IMR-90 (cell line): Measurements from ENCODE around the gene CRISPLD2. TPM values are rescaled to one million over a fixed set of nuclear protein-coding genes. Genes with fewer than 3 reads are reported as not detected.

Experiments used
- ATAC-seq: fragments of 200-7000 bp; cut with Tn5 transposase; 2 replicates; pipeline ENCODE4 v1.9.1; 2020; ENCODE audit warnings: low read depth, mild to moderate bottlenecking, moderate library complexity
- BruUV-seq: library from RNA; stranded (reverse); fragments of 400-500 nt; replicated peaks from 2 replicates; lab custom pipeline; 2021; lab: Mats Ljungman, UMichigan
- CTCF ChIA-PET: fragments of 300-600 bp; formaldehyde crosslinking; extraction: SDS; loops from one replicate; lab custom pipeline; 2021; ENCODE audit warnings: antibody characterized with exemption; lab: Yijun Ruan, JAX
- POLR2A ChIA-PET: fragments of 300-600 bp; sonication (Branson Sonifier 250); formaldehyde crosslinking; loops from one replicate; lab custom pipeline; 2022; ENCODE audit warnings: antibody characterized with exemption; ENCODE audit not compliant: unreplicated experiment; lab: Charles Lee
- DNase-seq: peaks from one replicate; pipeline ENCODE4 v3.0.0; 2013
- H2AFZ ChIP-seq: replicated peaks from 2 replicates; pipeline ENCODE3; 2013; ENCODE audit warnings: low read length, mild to moderate bottlenecking; ENCODE audit not compliant: poor library complexity
- H2AK5ac ChIP-seq: 2 replicates; pipeline ENCODE4 v1.6.1; 2013; ENCODE audit warnings: low read depth, low read length, inconsistent platforms
- H2AK9ac ChIP-seq: replicated peaks from 2 replicates; pipeline ENCODE3; 2013; ENCODE audit warnings: mild to moderate bottlenecking, low read depth, low read length, moderate library complexity; ENCODE audit not compliant: poor library complexity
- H2BK120ac ChIP-seq: 2 replicates; pipeline ENCODE4 v1.6.1; 2013; ENCODE audit warnings: low read depth, low read length, inconsistent platforms
- H2BK15ac ChIP-seq: 3 replicates; pipeline ENCODE4 v1.6.1; 2013; ENCODE audit warnings: low read depth, low read length, inconsistent platforms
- H2BK20ac ChIP-seq: 2 replicates; pipeline ENCODE4 v1.6.1; 2013; ENCODE audit warnings: low read depth, mild to moderate bottlenecking, inconsistent platforms, low read length, moderate library complexity
- H2BK5ac ChIP-seq: 2 replicates; pipeline ENCODE4 v1.6.1; 2013; ENCODE audit warnings: mild to moderate bottlenecking, low read depth, low read length, inconsistent platforms; ENCODE audit not compliant: poor library complexity, severe bottlenecking
- H3K14ac ChIP-seq: replicated peaks from 2 replicates; pipeline ENCODE4 v1.6.1; 2013; ENCODE audit warnings: low read depth, low read length, inconsistent platforms
- H3K18ac ChIP-seq: 2 replicates; pipeline ENCODE4 v1.6.1; 2013; ENCODE audit warnings: low read depth, low read length, control low read depth
- H3K23ac ChIP-seq: 2 replicates; pipeline ENCODE4 v1.6.1; 2013; ENCODE audit warnings: low read depth, low read length, inconsistent platforms
- H3K27ac ChIP-seq: 2 replicates; pipeline ENCODE4 v1.5.1; 2013; ENCODE audit warnings: mild to moderate bottlenecking, control low read depth, low read length; ENCODE audit not compliant: insufficient read depth
- H3K27me3 ChIP-seq: 2 replicates; pipeline ENCODE4 v1.6.1; 2013; ENCODE audit warnings: low read length; ENCODE audit not compliant: control insufficient read depth, insufficient read depth
- H3K36me3 ChIP-seq: 2 replicates; pipeline ENCODE4 v1.6.1; 2013; ENCODE audit warnings: low read length, mixed read lengths; ENCODE audit not compliant: control insufficient read depth, insufficient read depth
- H3K4ac ChIP-seq: 2 replicates; pipeline ENCODE4 v1.6.1; 2013; ENCODE audit warnings: low read depth, low read length, inconsistent platforms
- H3K4me1 ChIP-seq: 2 replicates; pipeline ENCODE4 v1.6.1; 2013; ENCODE audit warnings: low read length, mixed read lengths; ENCODE audit not compliant: control insufficient read depth, insufficient read depth
- H3K4me2 ChIP-seq: 2 replicates; pipeline ENCODE4 v1.6.1; 2013; ENCODE audit warnings: low read depth, mild to moderate bottlenecking, control low read depth, low read length, moderate library complexity
- H3K4me3 ChIP-seq: 2 replicates; pipeline ENCODE4 v1.5.1; 2013; ENCODE audit warnings: low read depth, mild to moderate bottlenecking, control low read depth, low read length, moderate library complexity; ENCODE audit not compliant: insufficient read depth
- H3K56ac ChIP-seq: 2 replicates; pipeline ENCODE4 v1.6.1; 2013; ENCODE audit warnings: low read length, inconsistent platforms; ENCODE audit not compliant: insufficient read depth; ENCODE audit errors: extremely low read depth
- H3K79me1 ChIP-seq, 2 experiments: 2 replicates each; pipeline ENCODE4 v1.6.1; 2013; ENCODE audit warnings: low read length in 2 of 2, inconsistent platforms in 1 of 2, low read depth in 1 of 2
- H3K9ac ChIP-seq: 2 replicates; pipeline ENCODE4 v1.6.1; 2013; ENCODE audit warnings: low read depth, low read length, control low read depth
- H3K9me1 ChIP-seq: 2 replicates; pipeline ENCODE4 v1.6.1; 2013; ENCODE audit warnings: low read length, inconsistent platforms; ENCODE audit not compliant: insufficient read depth
- H3K9me3 ChIP-seq: 2 replicates; pipeline ENCODE4 v1.6.1; 2013; ENCODE audit warnings: low read length; ENCODE audit not compliant: control insufficient read depth, insufficient read depth
- H4K20me1 ChIP-seq: 2 replicates; pipeline ENCODE4 v1.6.1; 2013; ENCODE audit warnings: low read length, inconsistent platforms; ENCODE audit not compliant: insufficient read depth
- H4K5ac ChIP-seq: 2 replicates; pipeline ENCODE4 v1.6.1; 2013; ENCODE audit warnings: mild to moderate bottlenecking, low read depth, low read length, control low read depth
- H4K8ac ChIP-seq, 2 experiments: 2 replicates each; pipeline ENCODE4 v1.6.1; 2013; ENCODE audit warnings: low read depth in 2 of 2, low read length in 2 of 2, control low read depth in 1 of 2, inconsistent platforms in 1 of 2
- H4K91ac ChIP-seq: 2 replicates; pipeline ENCODE4 v1.6.1; 2013; ENCODE audit warnings: low read depth, low read length, inconsistent platforms; ENCODE audit not compliant: insufficient read depth
- CEBPB ChIP-seq: IDR thresholded peaks from 2 replicates; pipeline ENCODE4 v1.6.1; 2012; ENCODE audit warnings: low read depth, low read length, improper control_type of control experiment
- RCOR1 ChIP-seq: IDR thresholded peaks from 2 replicates; pipeline ENCODE4 v1.6.1; 2012; ENCODE audit warnings: mild to moderate bottlenecking, low read length, improper control_type of control experiment; ENCODE audit not compliant: insufficient replicate concordance
- WGBS, 2 experiments: methylation state at CpG; one replicate each; pipeline versions ENCODE4 v1.1.5 to v1.1.7; 2013; ENCODE audit warnings: missing lambda C conversion rate in 2 of 2; ENCODE audit not compliant: insufficient read length in 1 of 2; ENCODE audit errors: extremely low coverage in 2 of 2; 5-methylcytosine and 5-hydroxymethylcytosine counted together
- dilution Hi-C: fragments of 300-500 bp; cut with HindIII; formaldehyde crosslinking; loops from one replicate; pipeline ENCODE4 v1.14.3; 2018; ENCODE audit warnings: low sequenced_read_pairs; ENCODE audit not compliant: unreplicated experiment
- in situ Hi-C: fragments of 300-500 bp; cut with MboI; formaldehyde crosslinking; loops from 3 replicates; pipeline ENCODE4 v1.14.3; 2019; ENCODE audit warnings: low sequenced_read_pairs, inconsistent platforms, mixed read lengths
- intact Hi-C: fragments of 100-400 bp; cut with micrococcal nuclease; formaldehyde crosslinking; loops from 2 replicates; pipeline ENCODE4 v1.10.0; 2022
- polyA plus RNA-seq, 3 experiments: library from polyadenylated mRNA; depleted of rRNA; stranded (reverse); fragments of >200 nt; gene quantifications; 2 replicates each; pipeline ENCODE4 v1.2.3, GENCODE V29; 2012; ENCODE audit warnings: low replicate concordance in 1 of 3
- total RNA-seq: library from RNA; depleted of rRNA; stranded (reverse); fragments of >200 nt; gene quantifications from 2 replicates; pipeline ENCODE4 v1.2.3, GENCODE V29; 2012

Gene CRISPLD2
- total and polyA plus RNA-seq, 2 of the 4 experiments (the other 2 are of a cell fraction): 23.1 to 37.5 TPM

- peak; percentile 63 for DNase-seq
- H3K27ac ChIP-seq: no peak overlapping the region
- peak overlapping the region; percentile 89; the same call in 1 of the 2 replicates for H2AK5ac ChIP-seq
- no peak overlapping the region for H4K8ac ChIP-seq
- dilution Hi-C loops: no loop called here
- H3K4me3 ChIP-seq: no peak overlapping the region
- POLR2A ChIA-PET: interaction anchor here (0.6 kb wide), 1 partner anchor 9 kb away, joined by 3 read pairs; the partner anchor contains the start of gene CRISPLD2
- no peak overlapping the region for H4K5ac ChIP-seq
- no peaks in the 10 kb centered on the region for H3K36me3 ChIP-seq
- TF ChIP-seq RCOR1: no peak
- peak; percentile 49 for TF ChIP-seq CEBPB
- ATAC-seq: no peak
- H2BK120ac ChIP-seq: peak overlapping the region; percentile 57; the same call in 1 of the 2 replicates
- H2AK9ac ChIP-seq: peak overlapping the region; percentile 26
- no peak overlapping the region for H3K23ac ChIP-seq
- no peak overlapping the region for H2AFZ ChIP-seq
- 80% methylated on average over 1 of the region's 17 CpGs; no CpG with 5 or more reads in 1 of the 2 experiments for WGBS, 2 experiments
- H3K27me3 ChIP-seq: no peaks in the 10 kb centered on the region
- peak overlapping the region; percentile 87; the same call in 2 of the 3 replicates for H2BK15ac ChIP-seq
- intact Hi-C loops: no loop called here
- H3K56ac ChIP-seq: no peak overlapping the region
- H3K4ac ChIP-seq: peak overlapping the region; percentile 30; the same call in 1 of the 2 replicates
- in situ Hi-C loops: no loop called here
- H3K9me1 ChIP-seq: peaks cover 17% of the 10 kb centered on the region
- no peak overlapping the region for H3K9ac ChIP-seq
- no peak overlapping the region for H3K4me2 ChIP-seq
- H3K4me1 ChIP-seq: peaks cover 18% of the 10 kb centered on the region
- H3K18ac ChIP-seq: no peak overlapping the region
- no peak overlapping the region; the same call in 1 of the 2 replicates for H3K14ac ChIP-seq
- H4K20me1 ChIP-seq: 0 out of 2 replicates have a peak, but pooled peaks cover 4% of the 10 kb centered on the region
- BruUV-seq: no TSS peak
- no peak overlapping the region for H2BK5ac ChIP-seq
- 0 out of 4 replicates have a peak, but pooled peaks cover 0 to 8% of the 10 kb centered on the region in 2 experiments for H3K79me1 ChIP-seq
- CTCF ChIA-PET: no interaction called here
- peak overlapping the region; percentile 44 for H4K91ac ChIP-seq
- 0 out of 2 replicates have a peak, but pooled peaks cover 4% of the 10 kb centered on the region for H3K9me3 ChIP-seq
- peak overlapping the region; percentile 63; the same call in 1 of the 2 replicates for H2BK20ac ChIP-seq
These were observed 9.1 kb upstream of the CRISPLD2 start for GRCh38 chr16:84810518-84811273.
